Ramos (cell line): ENCODE data around the gene ZNF335.
"Not testable (repeated sequence)": the region's sequence is repeated elsewhere in the genome, so short reads cannot be mapped to it uniquely, and the experiment has no call there.

Experiments
- in situ Hi-C: fragments of 300-500 bp; cut with MboI; formaldehyde crosslinking; loops from one replicate; pipeline ENCODE4 v1.14.3; 2022; ENCODE audit warnings: low sequenced_read_pairs; ENCODE audit not compliant: unreplicated experiment

Gene ZNF335

DNA sequence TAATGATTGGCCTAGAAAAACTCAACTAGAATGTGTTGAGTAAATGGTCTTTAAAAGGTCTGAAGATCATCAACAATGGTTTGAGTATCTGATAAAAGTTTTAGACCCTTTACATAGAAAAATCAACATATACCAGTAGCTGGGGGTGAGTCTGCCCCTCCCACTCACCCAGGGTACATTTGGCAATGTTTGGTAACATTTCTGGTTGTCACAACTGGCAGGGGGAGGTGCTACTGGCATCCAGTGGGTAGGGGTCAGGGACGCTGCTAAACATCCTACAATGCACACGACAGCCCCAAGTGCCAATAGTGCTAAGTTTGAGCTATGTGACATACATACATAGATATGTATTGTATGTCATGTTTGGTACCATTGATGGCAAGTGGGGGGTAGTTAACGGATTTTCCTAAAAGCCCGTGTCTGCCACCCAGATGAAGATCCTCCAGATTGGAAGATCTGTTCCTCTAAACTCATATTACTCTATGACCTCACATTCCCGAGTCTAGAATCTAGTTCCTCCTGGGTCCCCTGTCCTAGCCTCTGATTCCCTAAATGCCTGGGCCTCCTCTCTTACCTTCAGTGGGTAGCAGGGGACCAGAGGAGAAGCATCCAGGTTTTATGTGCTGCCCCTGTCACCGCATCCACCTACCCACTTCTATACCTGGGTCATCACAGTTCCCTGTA is 34.2 kb upstream of the ZNF335 start:
- in situ Hi-C loops, result loop anchor here (25.0 kb wide), 1 partner anchor 681 kb away; the partner anchor contains the start of gene TP53RK

DNA sequence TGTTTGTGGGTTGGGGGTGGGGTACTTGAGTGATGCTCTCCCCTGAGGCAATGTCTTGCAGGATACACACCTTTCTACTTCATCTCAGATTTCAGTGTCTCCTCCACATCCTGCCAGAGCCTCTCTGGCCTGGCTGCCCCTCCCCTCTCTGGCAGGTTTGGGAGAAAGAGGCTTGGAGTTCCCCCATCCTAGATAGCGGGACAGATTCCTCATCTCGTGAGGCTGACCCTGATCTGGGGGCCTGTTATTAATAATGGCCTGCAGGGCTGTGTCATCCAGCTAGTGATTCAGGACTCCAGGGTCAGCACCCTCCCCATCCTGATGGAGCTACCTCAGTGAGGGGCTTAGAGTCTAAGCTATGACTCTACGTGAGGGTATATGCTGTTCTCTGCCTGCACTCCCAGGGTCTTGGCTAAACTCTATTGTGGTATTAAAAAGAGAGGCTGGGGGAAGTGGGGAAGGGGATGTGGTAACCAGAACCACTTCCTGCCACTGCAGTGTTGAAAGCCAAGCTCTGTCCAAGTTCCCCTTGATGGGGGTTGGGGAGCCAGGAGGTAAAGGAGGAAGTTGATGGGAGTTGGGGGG is 33.0 kb upstream of the ZNF335 start:
- in situ Hi-C loops, result loop anchor here (25.0 kb wide), 1 partner anchor 682 kb away; the partner anchor contains the start of gene TP53RK

DNA sequence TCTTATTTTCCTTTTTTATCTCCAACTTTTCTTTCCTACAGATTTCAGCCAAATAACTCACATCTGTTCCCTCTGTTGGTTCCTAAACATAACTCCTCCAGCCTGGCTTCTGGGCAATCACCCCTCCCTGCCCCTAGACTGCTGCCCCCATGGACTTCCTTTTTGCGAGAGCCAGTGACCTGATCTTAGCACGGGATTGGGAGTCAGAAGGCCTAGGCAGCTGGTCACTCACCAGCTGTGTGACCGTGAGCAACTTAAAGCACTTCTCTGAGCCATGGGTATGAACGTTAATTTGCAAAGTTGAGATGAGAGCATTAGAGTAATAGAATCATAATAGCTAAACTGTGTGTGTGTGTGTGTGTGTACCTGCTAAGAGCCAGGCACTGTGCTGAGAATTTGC is 32.2 kb upstream of the ZNF335 start:
- in situ Hi-C loops, result loop anchor here (25.0 kb wide), 1 partner anchor 683 kb away; the partner anchor contains the start of gene TP53RK

DNA sequence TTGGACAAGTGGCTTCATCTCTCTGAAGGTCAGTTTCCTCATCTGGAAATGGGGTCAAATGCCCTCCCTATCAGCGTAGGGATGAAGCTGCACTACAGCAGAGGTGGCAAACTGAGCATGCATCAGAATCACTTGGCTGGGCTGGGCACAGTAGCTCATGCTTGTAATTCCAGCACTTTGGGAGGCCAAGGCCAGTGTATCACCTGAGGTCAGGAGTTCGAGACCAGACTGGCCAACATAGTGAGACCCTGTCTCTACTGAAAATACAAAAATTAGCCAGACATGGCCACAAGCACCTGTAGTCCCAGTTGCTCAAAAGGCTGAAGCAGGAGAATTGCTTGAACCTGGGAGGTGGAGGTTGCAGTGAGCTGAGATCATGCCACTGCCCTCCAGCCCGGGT is 30.0 kb upstream of the ZNF335 start:
- in situ Hi-C loops, result loop anchor here (25.0 kb wide), 1 partner anchor 685 kb away; the partner anchor contains the start of gene TP53RK

DNA sequence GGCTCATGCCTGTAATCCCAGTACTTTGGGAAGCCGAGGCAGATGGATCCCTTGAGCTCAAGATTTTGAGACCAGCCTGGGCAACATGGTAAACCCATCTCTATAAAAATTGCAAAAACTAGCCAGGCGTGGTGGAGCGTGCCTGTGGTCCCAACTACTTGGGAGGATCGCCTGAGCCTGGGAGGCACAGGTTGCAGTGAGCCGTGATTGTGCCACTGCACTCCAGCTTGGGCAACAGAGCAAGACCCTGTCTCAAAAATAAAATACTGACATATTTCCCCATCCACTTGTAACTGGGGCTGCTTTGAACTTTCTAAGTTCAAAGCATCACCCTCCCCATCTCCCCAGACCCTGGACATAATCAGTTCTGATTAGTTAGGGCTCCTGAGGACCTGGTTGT is 29.5 kb upstream of the ZNF335 start:
- in situ Hi-C loops, result loop anchor here (25.0 kb wide), 1 partner anchor 686 kb away; the partner anchor contains the start of gene TP53RK

DNA sequence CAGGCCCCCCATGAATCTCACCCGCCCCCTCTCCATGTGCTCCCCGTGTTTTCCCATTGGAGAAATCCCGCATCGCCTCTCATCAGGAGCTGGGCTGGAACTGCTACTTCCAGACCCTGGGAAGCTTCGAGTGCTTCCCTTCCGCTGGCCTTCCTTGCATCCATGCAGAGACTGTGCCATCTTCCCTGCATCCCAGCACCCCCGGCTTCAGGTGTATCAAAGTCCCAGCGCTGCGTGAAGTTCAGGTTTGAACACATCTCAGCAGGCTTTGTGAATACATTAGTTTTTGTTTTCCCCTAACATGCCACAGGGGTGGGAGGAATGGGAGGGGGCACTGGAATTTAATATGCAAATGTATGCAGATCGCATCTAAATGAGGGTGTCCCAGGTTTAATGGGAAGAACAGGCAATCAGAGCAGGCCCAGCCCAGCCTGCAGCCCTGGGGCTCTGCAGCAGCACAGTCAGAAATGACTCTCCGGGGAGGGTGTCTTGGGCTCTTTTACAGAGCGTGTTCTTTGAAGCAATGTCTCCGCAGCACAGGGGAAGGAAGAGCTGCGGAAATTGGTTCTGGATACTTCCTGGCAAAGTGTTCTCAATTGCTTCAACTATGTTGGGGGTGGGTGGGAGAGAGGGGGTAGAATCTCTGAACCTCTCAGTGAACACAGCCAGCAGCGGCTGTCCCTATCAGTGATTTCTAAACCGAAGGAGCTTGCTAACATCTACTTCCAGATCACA is 28.4 kb upstream of the ZNF335 start:
- in situ Hi-C loops, result loop anchor here (25.0 kb wide), 1 partner anchor 687 kb away; the partner anchor contains the start of gene TP53RK

DNA sequence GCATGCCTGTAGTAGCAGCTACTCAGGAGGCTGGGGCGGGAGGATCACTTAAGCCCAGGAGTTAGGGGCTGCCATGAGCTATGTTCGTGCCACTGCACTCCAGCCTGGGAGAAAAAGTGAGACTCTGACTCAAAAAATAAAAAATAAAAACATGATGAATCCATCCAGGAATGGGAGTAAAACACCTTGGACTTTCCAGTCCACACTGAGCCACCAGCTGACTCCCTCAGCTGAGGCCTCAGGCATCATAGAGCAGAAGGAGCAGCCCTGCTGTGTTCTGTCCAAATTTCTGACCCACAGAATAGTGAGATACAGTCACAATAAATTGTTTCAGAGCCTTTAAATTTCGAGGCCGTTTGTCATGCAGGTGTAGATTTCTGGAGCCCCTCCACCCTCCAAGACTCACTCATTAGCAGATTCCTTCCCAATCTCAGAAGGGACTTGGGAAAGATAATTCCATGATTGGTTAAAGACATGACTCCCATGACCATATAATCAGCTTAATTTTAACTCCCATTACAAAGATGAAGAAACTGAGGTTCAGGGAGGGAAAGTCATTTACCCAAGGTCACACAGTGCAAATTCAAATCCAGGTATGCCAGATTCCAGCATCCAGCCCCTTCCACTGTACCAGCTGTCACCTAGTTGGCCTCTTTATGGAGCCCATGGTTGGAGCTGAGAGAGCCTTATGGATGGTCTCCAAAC is 27.7 kb upstream of the ZNF335 start:
- in situ Hi-C loops, result loop anchor here (25.0 kb wide), 1 partner anchor 688 kb away; the partner anchor contains the start of gene TP53RK

DNA sequence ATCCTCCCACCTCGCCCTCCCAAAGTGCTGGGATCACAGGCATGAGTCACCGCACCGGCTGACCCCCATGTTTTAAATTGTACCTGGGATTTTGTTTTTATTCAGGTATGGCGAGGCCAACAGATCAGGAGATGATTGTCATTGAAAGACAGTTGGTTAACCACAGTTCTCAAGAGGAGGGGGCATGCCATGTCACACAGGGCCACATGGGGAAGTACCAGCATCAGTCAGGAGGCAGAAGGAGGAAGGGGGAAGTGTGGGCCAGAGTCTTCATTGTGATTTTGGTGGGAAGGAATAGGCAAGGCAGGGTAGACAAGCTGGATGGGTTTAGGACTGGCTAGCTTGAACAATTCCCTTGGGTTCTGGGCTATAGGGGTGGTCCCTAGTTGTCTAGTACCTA is 26.8 kb upstream of the ZNF335 start:
- in situ Hi-C loops, result no loop called here

DNA sequence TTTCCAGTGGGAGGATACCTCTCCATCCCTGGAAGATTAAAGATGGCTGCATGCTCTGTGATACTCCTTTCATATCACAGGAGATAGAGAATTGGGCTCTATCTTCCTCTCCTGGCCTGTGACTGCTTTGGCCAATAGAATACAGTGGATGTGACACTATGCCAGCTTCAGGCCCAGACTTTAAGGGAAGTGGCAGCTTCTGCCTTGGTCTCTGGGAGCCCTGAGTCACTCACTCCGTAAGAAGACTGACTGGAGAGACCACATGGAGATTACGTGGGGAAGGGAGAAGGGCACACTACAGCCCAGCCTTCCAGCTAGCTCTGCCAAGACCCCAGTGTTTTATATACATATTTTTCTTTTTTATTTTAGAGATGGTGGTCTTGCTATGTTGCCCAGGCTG is 26.3 kb upstream of the ZNF335 start:
- in situ Hi-C loops, result no loop called here

DNA sequence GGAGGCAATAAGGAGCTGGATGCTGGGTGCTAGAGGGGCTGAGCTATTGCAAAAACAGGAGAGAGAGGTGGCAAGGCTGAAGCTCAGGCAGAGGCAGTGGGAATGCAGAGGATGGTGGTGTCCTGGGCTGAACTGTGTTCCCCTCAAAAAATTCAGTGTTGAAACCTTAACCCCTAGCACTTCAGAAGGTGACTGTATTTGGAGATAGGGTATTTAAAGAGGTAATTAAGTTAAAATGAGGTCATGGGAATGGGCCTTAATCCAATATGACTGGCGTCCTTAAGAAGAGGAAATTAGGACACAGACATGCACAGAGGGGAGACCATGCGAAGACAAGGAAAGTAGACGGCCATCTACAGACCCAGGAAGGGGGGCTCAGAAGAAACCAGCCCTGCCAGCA is 25.2 kb upstream of the ZNF335 start:
- in situ Hi-C loops, result no loop called here

DNA sequence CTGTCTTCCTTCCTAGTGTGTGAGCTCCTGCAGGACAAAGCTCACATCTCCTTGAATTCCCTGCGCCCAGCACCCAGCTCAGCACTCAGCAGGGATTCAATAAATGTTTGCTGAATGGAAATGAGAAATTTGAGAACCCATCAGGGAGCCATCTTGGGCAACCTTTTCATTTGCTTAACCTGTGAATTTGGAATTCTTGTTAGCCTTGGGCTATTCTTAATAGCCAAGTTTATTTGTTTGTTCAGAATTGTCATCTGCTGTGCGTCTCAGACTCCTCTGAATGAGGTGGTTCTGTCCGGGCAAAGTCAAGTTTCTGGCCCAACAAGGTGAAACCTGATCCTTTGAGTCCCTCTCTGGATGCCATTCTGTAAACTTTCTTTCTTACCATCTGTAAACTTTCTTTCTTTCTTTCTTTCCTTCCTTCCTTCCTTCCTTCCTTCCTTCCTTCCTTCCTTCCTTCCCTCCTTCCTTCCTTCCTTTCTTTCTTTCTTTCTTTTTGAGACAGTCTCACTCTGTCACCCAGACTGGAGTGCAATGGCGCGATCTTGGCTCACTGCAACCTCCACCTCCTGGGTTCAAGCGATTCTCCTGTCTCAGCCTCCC is 23.6 kb upstream of the ZNF335 start:
- in situ Hi-C loops, result not testable (repeated sequence)

DNA sequence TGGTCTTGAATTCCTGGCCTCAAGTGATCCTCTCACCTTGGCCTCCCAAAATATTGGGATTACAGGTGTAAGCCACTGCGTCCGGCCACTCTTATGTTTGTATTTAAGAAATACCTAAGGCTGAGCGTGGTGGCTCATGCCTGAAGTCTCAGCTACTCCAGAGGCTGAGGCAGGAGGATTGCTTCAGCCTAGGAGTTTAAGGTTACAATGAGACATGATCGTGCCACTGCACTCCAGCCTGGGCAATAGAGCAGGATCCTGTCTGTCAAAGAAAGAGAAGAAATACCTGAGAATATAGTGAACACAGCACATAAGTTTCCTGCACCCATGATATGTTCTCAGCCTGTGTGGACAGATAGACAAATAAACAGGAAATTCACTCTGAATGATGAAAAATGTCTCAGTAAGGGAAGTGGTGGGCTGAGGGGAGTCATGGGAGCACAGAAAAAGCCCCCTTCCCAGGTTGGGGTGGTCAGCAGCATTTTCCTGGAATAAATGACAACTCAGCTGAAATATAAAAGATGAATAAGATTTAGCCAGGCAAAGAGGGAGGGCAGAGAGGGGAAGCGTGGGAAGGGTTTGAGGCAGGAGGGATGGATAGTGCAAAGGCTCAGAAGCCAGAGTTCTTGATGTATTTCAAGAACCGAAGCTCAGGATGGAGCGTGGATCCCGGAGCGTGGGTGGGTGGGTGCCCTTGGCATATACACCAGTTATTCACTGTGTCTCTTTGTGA is 22.9 kb upstream of the ZNF335 start:
- in situ Hi-C loops, result no loop called here

DNA sequence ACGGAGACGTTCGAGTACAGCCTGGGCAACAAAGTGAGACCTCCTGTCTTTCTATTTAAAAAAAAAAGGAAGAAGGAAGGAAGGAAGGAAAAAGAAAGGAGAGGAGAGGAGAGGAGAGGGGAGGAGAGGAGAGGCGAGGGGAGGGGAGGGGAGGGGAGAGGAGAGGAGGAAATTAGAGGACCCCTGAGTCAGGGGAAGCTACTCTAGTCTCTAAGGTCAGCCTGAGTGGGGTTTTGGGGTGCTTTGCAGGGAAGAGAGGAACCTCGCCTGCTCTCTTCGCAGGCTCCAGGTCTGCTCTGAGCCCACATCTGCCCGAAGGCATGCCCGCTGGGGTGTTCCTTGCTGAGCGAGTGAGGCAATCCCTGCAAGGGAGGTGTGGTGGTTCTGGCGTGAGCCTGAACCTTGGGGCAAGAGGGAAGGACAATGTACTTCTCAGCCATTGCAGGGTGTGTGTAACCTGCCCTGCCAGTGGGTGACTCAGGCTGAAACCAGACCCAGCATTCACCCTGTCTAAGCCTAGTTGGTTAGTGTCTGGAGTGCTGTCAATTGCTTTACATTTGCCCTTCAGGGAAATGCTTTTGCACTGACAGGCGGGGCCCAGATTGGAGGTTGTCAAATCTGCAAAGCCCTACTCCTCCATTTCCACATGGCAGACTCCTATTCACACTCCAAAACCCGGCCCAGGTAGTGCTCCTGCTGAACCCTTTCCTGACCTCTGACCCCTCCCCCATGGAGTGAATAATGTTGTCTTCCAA is 21.4 kb upstream of the ZNF335 start:
- in situ Hi-C loops, result no loop called here

DNA sequence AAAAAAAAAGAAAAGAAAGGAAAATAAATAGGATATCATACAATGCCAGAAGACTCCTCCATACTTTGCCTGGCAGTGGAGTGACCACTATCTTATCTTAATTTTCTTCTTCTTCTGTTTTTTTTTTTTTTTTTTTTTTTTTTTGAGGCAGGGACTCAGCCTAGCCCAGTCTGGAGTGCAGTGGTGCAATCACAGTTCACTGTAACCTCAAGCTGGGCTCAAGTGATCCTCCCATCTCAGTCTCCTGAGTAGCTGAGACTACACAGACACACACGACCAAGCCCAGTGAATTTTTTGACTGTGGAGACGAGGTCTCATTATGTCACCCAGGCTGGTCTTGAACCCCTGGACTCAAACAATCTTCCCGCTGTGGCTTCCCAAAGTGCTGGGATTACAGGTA is 19.6 kb upstream of the ZNF335 start:
- in situ Hi-C loops, result no loop called here

DNA sequence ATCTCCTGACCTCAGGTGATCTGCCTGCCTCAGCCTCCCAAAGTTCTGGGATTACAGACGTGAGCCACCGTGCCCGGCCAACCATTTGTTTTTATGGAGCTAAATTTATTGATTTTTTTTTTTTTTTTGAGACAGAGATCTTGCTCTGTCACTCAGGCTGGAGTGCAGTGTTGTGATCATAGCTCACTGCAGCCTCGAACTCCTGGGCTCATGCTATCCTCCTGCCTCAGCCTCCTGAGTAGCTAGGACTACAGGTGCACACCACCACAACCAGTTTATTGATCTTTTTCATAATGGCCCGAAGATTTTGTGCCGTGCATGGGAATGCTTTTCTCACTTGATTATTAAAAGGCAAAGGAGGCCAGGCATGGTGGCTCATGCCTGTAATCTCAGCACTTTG is 16.8 kb upstream of the ZNF335 start:
- in situ Hi-C loops, result not testable (repeated sequence)

DNA sequence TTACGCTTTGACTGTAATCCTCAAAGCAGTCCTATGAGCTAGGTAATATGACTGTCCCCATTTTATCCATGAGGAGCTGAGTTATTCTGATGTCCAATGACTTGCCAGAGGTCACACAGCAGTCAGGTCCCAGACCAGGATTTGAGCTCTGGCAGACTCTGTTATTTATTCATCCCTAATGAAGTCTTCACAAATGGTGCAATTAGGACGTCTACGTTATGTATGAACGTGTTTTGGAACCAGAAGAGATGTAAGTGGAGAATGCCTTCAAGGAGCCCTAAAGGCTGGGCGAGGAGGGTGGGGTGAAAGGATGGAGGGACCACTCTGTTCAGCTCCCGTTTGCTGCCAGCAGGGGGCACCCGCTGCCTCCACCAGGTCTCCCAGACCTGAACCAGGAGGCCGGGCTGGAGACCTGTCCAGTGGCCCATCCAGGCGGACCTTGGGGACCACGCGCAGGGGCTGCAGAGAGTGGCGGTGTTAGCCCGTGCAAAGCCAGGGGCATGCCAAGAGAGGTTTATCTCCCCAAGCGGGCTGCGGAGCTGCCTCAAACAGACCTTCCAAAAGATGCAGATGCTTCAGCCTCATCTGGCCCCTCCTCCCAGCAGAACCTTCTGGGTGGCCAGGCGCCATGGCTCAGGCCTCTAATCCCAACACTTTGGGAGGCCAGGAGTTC is 15.2 kb upstream of the ZNF335 start:
- in situ Hi-C loops, result no loop called here

DNA sequence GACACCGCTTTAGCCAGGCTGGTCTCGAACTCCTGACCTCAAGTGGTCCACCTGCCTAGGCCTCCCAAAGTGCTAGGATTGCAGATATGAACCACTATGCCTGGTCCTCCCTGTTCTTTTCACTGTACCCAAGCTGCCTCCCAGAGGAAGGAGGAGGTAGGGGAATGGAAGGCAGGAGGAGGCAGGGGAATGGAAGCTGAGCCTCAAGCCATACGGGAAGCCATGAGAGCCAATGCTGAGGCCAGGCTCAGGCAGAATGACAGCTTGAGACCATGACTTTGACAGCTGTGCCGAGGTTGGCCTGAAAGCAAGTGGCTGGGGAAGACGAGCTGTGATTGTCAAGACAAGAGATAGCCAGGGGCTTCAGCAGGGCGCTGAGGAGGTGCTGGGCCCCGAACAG is 13.6 kb upstream of the ZNF335 start:
- in situ Hi-C loops, result no loop called here

DNA sequence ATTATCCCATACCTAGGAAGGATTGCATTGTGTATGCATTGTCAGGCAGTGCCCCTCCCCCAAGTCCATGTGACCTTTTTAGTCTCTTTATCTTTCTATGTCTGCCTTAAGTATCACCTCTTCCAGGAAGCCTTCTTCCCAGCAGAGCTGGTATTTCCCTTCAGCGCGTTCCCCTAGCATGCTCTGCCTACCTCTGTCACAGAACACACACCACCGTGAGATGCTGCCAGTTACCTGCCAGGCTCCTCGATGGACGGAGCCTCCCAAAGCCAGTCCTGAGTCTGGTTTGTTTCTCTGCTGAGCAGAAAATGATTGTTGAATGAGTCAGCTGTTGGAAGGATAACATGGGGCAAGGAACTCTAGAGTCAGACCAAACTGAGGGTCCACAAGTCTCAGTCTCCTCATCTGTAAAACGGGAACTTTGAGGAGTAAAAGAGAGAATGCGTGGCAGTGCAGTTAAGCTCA is 11.3 kb upstream of the ZNF335 start:
- in situ Hi-C loops, result no loop called here
